ENCODE data around the gene EEF1AKMT1. TPM values are rescaled to one million over a fixed set of nuclear protein-coding genes. Genes with fewer than 3 reads are reported as not detected.

Gene EEF1AKMT1
- total and polyA plus RNA-seq, 2 experiments from 2014 or later: 3.2 to 7.6 TPM

DNA sequence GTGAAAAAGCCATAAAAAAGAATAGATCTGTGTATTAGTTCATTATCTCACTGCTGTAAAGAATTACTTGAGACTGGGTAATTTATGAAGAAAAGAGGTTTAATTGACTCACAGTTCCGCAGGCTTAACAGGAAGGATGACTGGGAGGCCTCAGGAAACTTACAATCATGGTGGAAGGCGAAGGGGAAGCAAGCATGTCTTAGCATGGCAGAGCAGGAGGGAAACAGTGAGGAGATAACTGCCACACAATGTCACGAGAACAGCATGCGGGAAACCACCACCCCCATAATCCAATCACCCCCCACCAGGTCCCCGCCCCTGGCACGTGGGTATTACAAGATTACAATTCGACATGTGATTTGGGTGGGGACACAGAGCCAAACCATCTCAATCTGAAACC is 39.1 kb upstream of the EEF1AKMT1 start:
- Mint-ChIP-seq H3K36me3 (ENCODE audit: low read depth) (peaks cover 7% of the 10 kb centered on the region), H3K9me3 (no peaks in the 10 kb centered on the region), H3K27me3 (ENCODE audit: insufficient read depth, low read depth, poor library complexity) (peaks cover 3% of the 10 kb centered on the region), H3K4me3 (no peak overlapping the region), H3K4me1 (no peaks in the 10 kb centered on the region), H3K27ac (no peak overlapping the region)
- peaks cover 9% of the 10 kb centered on the region; the same call in 1 of the 2 replicates for H4K20me1 ChIP-seq (replicated peaks; ENCODE audit: insufficient read depth)
- no peaks in the 10 kb centered on the region for H3K27me3 ChIP-seq (ENCODE audit: insufficient read depth)
- H3K79me2 ChIP-seq (replicated peaks; ENCODE audit: insufficient read depth): peaks cover 30% of the 10 kb centered on the region
- no peak overlapping the region for H3K4me3 ChIP-seq
- no peaks in the 10 kb centered on the region for H3F3A ChIP-seq (replicated peaks; ENCODE audit: low read depth)
- TF ChIP-seq ZNF114 (CRISPR knock-in tag; IDR thresholded peaks at IDR 0.05) (no peak), POLR2AphosphoS5 (IDR thresholded peaks at IDR 0.05; ENCODE audit: low read depth) (no peak)
- TF ChIP-seq, protein P1, sequence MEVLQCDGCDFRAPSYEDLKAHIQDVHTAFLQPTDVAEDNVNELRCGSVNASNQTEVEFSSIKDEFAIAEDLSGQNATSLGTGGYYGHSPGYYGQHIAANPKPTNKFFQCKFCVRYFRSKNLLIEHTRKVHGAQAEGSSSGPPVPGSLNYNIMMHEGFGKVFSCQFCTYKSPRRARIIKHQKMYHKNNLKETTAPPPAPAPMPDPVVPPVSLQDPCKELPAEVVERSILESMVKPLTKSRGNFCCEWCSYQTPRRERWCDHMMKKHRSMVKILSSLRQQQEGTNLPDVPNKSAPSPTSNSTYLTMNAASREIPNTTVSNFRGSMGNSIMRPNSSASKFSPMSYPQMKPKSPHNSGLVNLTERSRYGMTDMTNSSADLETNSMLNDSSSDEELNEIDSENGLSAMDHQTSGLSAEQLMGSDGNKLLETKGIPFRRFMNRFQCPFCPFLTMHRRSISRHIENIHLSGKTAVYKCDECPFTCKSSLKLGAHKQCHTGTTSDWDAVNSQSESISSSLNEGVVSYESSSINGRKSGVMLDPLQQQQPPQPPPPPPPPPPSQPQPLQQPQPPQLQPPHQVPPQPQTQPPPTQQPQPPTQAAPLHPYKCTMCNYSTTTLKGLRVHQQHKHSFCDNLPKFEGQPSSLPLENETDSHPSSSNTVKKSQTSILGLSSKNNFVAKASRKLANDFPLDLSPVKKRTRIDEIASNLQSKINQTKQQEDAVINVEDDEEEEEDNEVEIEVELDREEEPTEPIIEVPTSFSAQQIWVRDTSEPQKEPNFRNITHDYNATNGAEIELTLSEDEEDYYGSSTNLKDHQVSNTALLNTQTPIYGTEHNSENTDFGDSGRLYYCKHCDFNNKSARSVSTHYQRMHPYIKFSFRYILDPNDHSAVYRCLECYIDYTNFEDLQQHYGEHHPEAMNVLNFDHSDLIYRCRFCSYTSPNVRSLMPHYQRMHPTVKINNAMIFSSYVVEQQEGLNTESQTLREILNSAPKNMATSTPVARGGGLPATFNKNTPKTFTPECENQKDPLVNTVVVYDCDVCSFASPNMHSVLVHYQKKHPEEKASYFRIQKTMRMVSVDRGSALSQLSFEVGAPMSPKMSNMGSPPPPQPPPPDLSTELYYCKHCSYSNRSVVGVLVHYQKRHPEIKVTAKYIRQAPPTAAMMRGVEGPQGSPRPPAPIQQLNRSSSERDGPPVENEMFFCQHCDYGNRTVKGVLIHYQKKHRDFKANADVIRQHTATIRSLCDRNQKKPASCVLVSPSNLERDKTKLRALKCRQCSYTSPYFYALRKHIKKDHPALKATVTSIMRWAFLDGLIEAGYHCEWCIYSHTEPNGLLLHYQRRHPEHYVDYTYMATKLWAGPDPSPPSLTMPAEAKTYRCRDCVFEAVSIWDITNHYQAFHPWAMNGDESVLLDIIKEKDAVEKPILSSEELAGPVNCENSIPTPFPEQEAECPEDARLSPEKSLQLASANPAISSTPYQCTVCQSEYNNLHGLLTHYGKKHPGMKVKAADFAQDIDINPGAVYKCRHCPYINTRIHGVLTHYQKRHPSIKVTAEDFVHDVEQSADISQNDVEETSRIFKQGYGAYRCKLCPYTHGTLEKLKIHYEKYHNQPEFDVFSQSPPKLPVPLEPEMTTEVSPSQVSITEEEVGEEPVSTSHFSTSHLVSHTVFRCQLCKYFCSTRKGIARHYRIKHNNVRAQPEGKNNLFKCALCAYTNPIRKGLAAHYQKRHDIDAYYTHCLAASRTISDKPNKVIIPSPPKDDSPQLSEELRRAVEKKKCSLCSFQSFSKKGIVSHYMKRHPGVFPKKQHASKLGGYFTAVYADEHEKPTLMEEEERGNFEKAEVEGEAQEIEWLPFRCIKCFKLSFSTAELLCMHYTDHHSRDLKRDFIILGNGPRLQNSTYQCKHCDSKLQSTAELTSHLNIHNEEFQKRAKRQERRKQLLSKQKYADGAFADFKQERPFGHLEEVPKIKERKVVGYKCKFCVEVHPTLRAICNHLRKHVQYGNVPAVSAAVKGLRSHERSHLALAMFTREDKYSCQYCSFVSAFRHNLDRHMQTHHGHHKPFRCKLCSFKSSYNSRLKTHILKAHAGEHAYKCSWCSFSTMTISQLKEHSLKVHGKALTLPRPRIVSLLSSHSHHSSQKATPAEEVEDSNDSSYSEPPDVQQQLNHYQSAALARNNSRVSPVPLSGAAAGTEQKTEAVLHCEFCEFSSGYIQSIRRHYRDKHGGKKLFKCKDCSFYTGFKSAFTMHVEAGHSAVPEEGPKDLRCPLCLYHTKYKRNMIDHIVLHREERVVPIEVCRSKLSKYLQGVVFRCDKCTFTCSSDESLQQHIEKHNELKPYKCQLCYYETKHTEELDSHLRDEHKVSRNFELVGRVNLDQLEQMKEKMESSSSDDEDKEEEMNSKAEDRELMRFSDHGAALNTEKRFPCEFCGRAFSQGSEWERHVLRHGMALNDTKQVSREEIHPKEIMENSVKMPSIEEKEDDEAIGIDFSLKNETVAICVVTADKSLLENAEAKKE (CRISPR knock-in tag; IDR thresholded peaks at IDR 0.05): no peak
- TF ChIP-seq, protein P2, sequence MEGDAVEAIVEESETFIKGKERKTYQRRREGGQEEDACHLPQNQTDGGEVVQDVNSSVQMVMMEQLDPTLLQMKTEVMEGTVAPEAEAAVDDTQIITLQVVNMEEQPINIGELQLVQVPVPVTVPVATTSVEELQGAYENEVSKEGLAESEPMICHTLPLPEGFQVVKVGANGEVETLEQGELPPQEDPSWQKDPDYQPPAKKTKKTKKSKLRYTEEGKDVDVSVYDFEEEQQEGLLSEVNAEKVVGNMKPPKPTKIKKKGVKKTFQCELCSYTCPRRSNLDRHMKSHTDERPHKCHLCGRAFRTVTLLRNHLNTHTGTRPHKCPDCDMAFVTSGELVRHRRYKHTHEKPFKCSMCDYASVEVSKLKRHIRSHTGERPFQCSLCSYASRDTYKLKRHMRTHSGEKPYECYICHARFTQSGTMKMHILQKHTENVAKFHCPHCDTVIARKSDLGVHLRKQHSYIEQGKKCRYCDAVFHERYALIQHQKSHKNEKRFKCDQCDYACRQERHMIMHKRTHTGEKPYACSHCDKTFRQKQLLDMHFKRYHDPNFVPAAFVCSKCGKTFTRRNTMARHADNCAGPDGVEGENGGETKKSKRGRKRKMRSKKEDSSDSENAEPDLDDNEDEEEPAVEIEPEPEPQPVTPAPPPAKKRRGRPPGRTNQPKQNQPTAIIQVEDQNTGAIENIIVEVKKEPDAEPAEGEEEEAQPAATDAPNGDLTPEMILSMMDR (conservative IDR thresholded peaks at IDR 0.05; ENCODE audit: low read depth in 2 of 2): no peak
- TF ChIP-seq, protein P3, sequence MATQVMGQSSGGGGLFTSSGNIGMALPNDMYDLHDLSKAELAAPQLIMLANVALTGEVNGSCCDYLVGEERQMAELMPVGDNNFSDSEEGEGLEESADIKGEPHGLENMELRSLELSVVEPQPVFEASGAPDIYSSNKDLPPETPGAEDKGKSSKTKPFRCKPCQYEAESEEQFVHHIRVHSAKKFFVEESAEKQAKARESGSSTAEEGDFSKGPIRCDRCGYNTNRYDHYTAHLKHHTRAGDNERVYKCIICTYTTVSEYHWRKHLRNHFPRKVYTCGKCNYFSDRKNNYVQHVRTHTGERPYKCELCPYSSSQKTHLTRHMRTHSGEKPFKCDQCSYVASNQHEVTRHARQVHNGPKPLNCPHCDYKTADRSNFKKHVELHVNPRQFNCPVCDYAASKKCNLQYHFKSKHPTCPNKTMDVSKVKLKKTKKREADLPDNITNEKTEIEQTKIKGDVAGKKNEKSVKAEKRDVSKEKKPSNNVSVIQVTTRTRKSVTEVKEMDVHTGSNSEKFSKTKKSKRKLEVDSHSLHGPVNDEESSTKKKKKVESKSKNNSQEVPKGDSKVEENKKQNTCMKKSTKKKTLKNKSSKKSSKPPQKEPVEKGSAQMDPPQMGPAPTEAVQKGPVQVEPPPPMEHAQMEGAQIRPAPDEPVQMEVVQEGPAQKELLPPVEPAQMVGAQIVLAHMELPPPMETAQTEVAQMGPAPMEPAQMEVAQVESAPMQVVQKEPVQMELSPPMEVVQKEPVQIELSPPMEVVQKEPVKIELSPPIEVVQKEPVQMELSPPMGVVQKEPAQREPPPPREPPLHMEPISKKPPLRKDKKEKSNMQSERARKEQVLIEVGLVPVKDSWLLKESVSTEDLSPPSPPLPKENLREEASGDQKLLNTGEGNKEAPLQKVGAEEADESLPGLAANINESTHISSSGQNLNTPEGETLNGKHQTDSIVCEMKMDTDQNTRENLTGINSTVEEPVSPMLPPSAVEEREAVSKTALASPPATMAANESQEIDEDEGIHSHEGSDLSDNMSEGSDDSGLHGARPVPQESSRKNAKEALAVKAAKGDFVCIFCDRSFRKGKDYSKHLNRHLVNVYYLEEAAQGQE (IDR thresholded peaks at IDR 0.05; ENCODE audit: unreplicated experiment): no peak
- no peak overlapping the region for H3K4me2 ChIP-seq
- ATAC-seq (no peak), DNase-seq (ENCODE audit: low spot score) (no peak)
- no peak overlapping the region for H3K27ac ChIP-seq (ENCODE audit: low read depth)
- H3K9me2 ChIP-seq (ENCODE audit: insufficient read depth): no peaks in the 10 kb centered on the region
- H3K4me1 ChIP-seq (ENCODE audit: insufficient read depth): no peaks in the 10 kb centered on the region
- no peak overlapping the region for H2AFZ ChIP-seq
- H3K36me3 ChIP-seq (ENCODE audit: insufficient read depth): peaks cover 16% of the 10 kb centered on the region

Measured in GM23338 (cell line).